Naive B cell (primary cell): Measurements from ENCODE around the gene STK40. TPM values are rescaled to one million over a fixed set of nuclear protein-coding genes. Genes with fewer than 3 reads are reported as not detected.

ENCODE experiments used
- ATAC-seq, 2 donors: fragments of 150-1000 bp; cut with Tn5 transposase; 2 replicates each; pipeline ENCODE4 v1.10.0; 2021; ENCODE audit warnings: low read depth in 2 of 2, mild to moderate bottlenecking in 2 of 2, moderate library complexity in 2 of 2
- DNase-seq: peaks from one replicate; pipeline ENCODE4 v3.0.0; 2022
- H3K27ac Mint-ChIP-seq, 6 donors: one replicate each; pipeline ENCODE4 v1.8.0; 2020 to 2022; ENCODE audit warnings: mild to moderate bottlenecking in 6 of 6, mixed read lengths in 6 of 6, moderate library complexity in 5 of 6, inconsistent platforms in 2 of 6
- H3K27me3 Mint-ChIP-seq, 3 donors: one replicate each; pipeline ENCODE4 v1.8.0; 2021 to 2022; ENCODE audit warnings: mixed read lengths in 3 of 3, mild to moderate bottlenecking in 1 of 3
- H3K36me3 Mint-ChIP-seq, 2 donors: one replicate each; pipeline ENCODE4 v1.8.0; 2020 to 2022; ENCODE audit warnings: mixed read lengths in 2 of 2, inconsistent platforms in 1 of 2, mild to moderate bottlenecking in 1 of 2
- H3K4me1 Mint-ChIP-seq, 3 donors: one replicate each; pipeline ENCODE4 v1.8.0; 2020 to 2022; ENCODE audit warnings: mixed read lengths in 3 of 3, inconsistent platforms in 1 of 3, mild to moderate bottlenecking in 1 of 3, moderate library complexity in 1 of 3
- H3K4me3 Mint-ChIP-seq, 8 donors: one replicate each; pipeline ENCODE4 v1.8.0; 2020 to 2022; ENCODE audit warnings: mild to moderate bottlenecking in 8 of 8, mixed read lengths in 8 of 8, moderate library complexity in 8 of 8, inconsistent platforms in 2 of 8
- H3K9me3 Mint-ChIP-seq, 7 donors: one replicate each; pipeline ENCODE4 v1.8.0; 2020 to 2022; ENCODE audit warnings: mixed read lengths in 7 of 7, mild to moderate bottlenecking in 5 of 7, inconsistent platforms in 2 of 7, moderate library complexity in 1 of 7
- polyA plus RNA-seq, 6 donors: library from polyadenylated mRNA; unstranded; fragments of 300-500 nt; fragmentation: Illumina TruSeq; gene quantifications; one replicate each; pipeline ENCODE4 v1.2.3, GENCODE V29; 2021; ENCODE audit warnings: low read depth in 6 of 6

STK40 gene
- polyA plus RNA-seq, 6 donors from 2014 or later: 62.3 to 105 (median 73.3) TPM

DNA sequence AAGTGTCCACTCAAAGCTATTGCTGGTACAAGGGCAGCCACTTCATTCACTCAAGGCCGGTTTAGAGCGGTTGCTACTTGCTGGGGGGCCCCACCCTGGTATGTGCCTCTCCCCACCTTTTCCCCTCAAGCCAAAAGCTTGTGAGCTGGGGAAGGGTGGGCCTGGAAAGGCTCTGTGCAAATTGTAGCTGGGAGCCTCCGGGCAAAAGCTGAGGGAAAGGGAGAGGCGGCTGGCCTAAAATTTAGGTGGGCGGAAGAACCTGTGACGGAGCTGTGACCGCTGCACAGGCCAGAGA lies 79.9 kb downstream of the STK40 start:
- Mint-ChIP-seq H3K36me3 (peaks cover 4 to 16% of the 10 kb centered on the region in 2 donors), H3K27me3 (no peaks in the 10 kb centered on the region), H3K4me3 (peak overlapping the region; percentile 77 to 98 (median 96)), H3K27ac (peak overlapping the region in 2 of 6 donors; percentile 66 to 86), H3K9me3 (no peaks in the 10 kb centered on the region), H3K4me1 (peaks cover 20 to 38% (median 31%) of the 10 kb centered on the region in 3 donors)
- ATAC-seq (no peak), DNase-seq (no peak)

DNA sequence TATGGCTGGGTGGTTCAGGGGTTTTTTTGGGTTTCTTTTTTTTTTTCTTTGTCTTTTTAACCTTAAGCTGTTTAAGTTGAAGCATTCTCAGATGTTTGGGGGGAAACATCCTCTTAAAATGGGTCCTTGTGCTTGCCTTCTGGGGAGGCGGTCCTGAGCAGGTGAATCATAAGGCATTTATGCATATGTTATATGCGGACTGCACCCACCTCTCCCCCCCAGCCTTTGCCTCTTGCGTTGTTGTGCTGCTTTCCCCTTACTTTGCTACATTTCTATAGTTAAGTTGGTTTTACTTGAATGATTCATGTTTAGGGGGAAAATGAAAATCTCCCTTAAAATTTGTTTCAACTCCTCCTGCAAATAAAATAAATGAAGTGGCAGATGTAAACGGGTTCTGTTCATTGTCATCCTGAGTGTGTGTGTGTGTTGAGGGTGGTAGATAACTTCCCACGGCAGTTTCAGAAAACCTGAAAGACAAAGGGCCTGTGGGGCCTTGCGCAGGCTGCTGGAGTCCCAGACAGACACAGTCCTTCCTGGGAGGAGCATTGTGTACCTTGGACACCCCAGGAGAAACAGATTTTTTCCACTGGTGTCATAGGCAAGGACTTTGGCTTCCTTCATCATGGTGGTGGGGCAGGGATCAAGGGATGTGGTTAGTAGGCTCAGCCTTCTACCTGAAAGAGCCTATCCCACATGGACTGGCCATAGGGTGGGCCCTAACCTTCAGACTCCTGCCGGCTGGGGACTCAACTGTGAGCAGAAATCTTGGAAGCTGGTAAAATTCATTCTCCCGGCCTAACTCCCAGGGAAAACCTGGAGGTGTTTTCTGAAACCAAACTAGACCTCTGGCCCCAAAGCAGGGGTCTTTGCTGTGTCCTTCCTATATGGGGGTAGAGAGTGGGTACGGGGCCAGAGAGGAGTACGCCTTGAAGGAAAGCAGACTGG lies 80.5 kb downstream of the STK40 start:
- Mint-ChIP-seq H3K9me3 (no peaks in the 10 kb centered on the region), H3K27ac (peak overlapping the region; percentile 29 to 90 (median 68)), H3K27me3 (no peaks in the 10 kb centered on the region), H3K4me1 (peaks cover 20 to 38% (median 31%) of the 10 kb centered on the region in 3 donors), H3K4me3 (peak overlapping the region; percentile 42 to 98 (median 96)), H3K36me3 (peaks cover 8 to 22% of the 10 kb centered on the region in 2 donors)
- no peak for ATAC-seq
- no peak for DNase-seq

GRCh38 chr1:36304521-36304920 lies 81.2 kb downstream of the STK40 start:
- H3K4me3 Mint-ChIP-seq: peak overlapping the region in 2 of 8 donors; percentile 28 to 85
- ATAC-seq: no peak
- DNase-seq: peak; percentile 37
- no peaks in the 10 kb centered on the region for H3K9me3 Mint-ChIP-seq
- H3K27me3 Mint-ChIP-seq: no peaks in the 10 kb centered on the region
- H3K4me1 Mint-ChIP-seq: peaks cover 24 to 38% (median 31%) of the 10 kb centered on the region in 3 donors
- peaks cover 8 to 29% of the 10 kb centered on the region in 2 donors for H3K36me3 Mint-ChIP-seq
- peak overlapping the region in 4 of 6 donors; percentile 66 to 88 (median 78) for H3K27ac Mint-ChIP-seq

GRCh38 chr1:36303650-36304360 lies 81.9 kb downstream of the STK40 start:
- Mint-ChIP-seq H3K36me3 (peaks cover 8 to 30% of the 10 kb centered on the region in 2 donors), H3K27me3 (no peaks in the 10 kb centered on the region), H3K27ac (peak overlapping the region in 3 of 6 donors; percentile 67 to 94 (median 70)), H3K9me3 (no peaks in the 10 kb centered on the region), H3K4me1 (peaks cover 24 to 38% (median 31%) of the 10 kb centered on the region in 3 donors), H3K4me3 (peak overlapping the region in 5 of 8 donors; percentile 22 to 68 (median 32))
- ATAC-seq: no peak
- DNase-seq: no peak

DNA sequence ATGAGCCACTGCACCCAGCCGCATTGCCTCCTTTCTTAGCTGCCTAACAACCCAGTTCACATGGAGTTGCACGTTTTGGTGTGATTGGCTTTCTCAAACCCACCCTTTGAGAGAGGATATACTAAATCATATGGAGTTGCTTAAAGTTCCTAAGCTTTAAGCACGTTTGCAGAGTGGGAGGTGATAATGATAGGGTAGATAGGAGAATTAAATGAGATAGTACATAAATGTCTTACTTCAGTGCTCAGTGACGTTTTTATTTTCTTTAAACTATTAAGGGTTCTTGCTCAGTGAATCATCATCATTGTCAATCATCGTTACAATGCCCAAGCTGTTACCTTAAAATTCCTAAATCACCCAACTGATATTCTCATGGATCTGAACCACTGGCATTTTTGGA lies 82.5 kb downstream of the STK40 start:
- peaks cover 8 to 30% of the 10 kb centered on the region in 2 donors for H3K36me3 Mint-ChIP-seq
- peak overlapping the region in 1 of 8 donors; percentile 33 for H3K4me3 Mint-ChIP-seq
- peak overlapping the region in 4 of 6 donors; percentile 53 to 94 (median 68) for H3K27ac Mint-ChIP-seq
- ATAC-seq (no peak), DNase-seq (no peak)
- H3K4me1 Mint-ChIP-seq: peaks cover 24 to 38% (median 31%) of the 10 kb centered on the region in 3 donors
- H3K9me3 Mint-ChIP-seq: no peaks in the 10 kb centered on the region
- H3K27me3 Mint-ChIP-seq: no peaks in the 10 kb centered on the region

- no peak for ATAC-seq
- no peaks in the 10 kb centered on the region for H3K27me3 Mint-ChIP-seq
- no peak overlapping the region for H3K27ac Mint-ChIP-seq
- no peak for DNase-seq
- H3K36me3 Mint-ChIP-seq: peaks cover 12 to 30% of the 10 kb centered on the region in 2 donors
- no peaks in the 10 kb centered on the region for H3K9me3 Mint-ChIP-seq
- peaks cover 12 to 28% (median 18%) of the 10 kb centered on the region in 3 donors for H3K4me1 Mint-ChIP-seq
- no peak overlapping the region for H3K4me3 Mint-ChIP-seq
These were observed 84.5 kb downstream of the STK40 start for GRCh38 chr1:36301220-36301619.

DNA sequence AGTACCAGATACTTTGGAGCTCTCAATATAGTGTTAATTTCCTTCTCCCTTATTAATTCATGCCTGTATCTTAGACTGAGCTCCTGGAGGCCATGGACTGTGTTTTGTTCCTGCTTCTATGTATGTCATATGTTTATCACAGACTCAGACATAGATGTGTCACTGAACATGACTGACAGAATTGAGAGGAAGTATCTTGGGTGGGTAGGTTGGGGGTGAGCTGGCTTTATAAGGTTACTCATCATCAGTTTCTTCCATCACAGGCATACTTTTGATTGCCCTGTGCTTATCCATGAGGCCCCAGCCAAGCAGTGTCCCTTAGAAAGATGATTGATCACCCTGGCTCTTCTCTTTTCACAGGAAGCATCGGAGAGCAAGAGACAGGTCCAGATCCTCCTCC lies 85.2 kb downstream of the STK40 start:
- Mint-ChIP-seq H3K27me3 (no peaks in the 10 kb centered on the region), H3K36me3 (peaks cover 12 to 30% of the 10 kb centered on the region in 2 donors), H3K27ac (peak overlapping the region in 2 of 6 donors; percentile 33 to 72), H3K9me3 (no peaks in the 10 kb centered on the region), H3K4me1 (peaks cover 11 to 26% (median 12%) of the 10 kb centered on the region in 3 donors), H3K4me3 (no peak overlapping the region)
- DNase-seq (no peak), ATAC-seq (no peak)

- H3K27ac Mint-ChIP-seq: no peak overlapping the region
- H3K4me1 Mint-ChIP-seq: peaks cover 0 to 9% (median 5%) of the 10 kb centered on the region in 3 donors
- H3K36me3 Mint-ChIP-seq: peaks cover 16 to 26% of the 10 kb centered on the region in 2 donors
These were observed 87.1 kb downstream of the STK40 start for GRCh38 chr1:36298640-36299039.

DNA sequence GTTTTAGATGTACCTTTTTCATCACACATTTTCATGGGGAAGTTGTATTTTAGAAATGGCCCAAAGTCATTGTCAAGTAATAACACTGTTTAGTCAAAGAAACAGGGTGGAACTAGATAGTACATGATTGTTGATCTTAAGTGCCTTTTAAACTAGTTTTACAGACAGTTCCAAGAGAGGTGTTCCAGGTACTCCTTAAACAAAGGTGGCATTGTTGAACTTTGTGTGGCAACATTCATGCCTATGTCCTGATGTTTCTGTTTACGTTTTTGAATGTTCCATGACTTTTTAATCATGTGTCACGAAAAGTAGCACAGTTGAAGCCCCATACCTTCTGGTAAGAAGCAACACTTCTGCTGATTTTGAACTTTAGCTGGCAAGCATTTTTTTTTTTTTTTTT lies 88.7 kb downstream of the STK40 start:
- DNase-seq (no peak), ATAC-seq (no peak)
- Mint-ChIP-seq H3K4me3 (no peak overlapping the region), H3K27ac (no peak overlapping the region), H3K36me3 (peaks cover 17 to 21% of the 10 kb centered on the region in 2 donors), H3K27me3 (no peaks in the 10 kb centered on the region), H3K9me3 (no peaks in the 10 kb centered on the region), H3K4me1 (peaks cover 0 to 4% (median 2%) of the 10 kb centered on the region in 3 donors)

More at GRCh38 chr1:36298640-36299039, 87.1 kb downstream of the STK40 start:
- no peaks in the 10 kb centered on the region for H3K27me3 Mint-ChIP-seq
- H3K4me3 Mint-ChIP-seq: no peak overlapping the region
- DNase-seq (no peak), ATAC-seq (no peak)
- H3K9me3 Mint-ChIP-seq: no peaks in the 10 kb centered on the region

DNA sequence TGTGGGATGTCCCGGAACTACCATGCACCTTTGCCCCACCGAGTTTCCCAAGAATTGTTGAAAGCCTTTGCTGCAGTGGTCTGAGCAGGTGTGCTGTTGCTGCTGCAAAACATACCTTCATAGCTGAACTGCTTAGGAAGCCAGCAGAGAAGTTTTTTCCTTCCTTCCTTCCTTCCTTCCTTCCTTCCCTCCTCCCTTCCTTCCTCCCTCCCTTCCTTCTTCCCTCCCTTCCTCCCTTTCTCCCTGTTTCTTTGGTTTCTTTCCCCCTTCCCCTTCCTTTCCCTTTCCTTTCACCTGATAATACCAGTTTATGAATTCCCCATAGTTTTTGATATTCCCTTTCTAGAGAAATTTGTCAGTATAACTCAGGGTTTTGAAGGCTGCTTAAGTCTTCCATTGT lies 90.3 kb downstream of the STK40 start:
- Mint-ChIP-seq H3K9me3 (no peaks in the 10 kb centered on the region), H3K27ac (peak overlapping the region in 1 of 6 donors; percentile 56), H3K4me3 (no peak overlapping the region), H3K4me1 (peaks cover 0 to 4% (median 2%) of the 10 kb centered on the region in 3 donors), H3K27me3 (no peaks in the 10 kb centered on the region), H3K36me3 (peaks cover 10 to 14% of the 10 kb centered on the region in 2 donors)
- ATAC-seq: no peak
- DNase-seq: no peak

Other genes starting within 250 kb of the STK40 start
- 100 to 1,000 TPM; 103 to 185 (median 109) TPM for gene TRAPPC3, start 236.4 kb downstream of the STK40 start, polyA plus RNA-seq
- 10 to 100 TPM in 1 of 6 donors, 1 to 10 TPM in 5; 2.6 to 12.5 (median 5.3) TPM for gene MAP7D1, start 229.8 kb downstream of the STK40 start, polyA plus RNA-seq
- gene THRAP3, start 161.5 kb downstream of the STK40 start, polyA plus RNA-seq: 100 to 1,000 TPM; 109 to 142 (median 131) TPM
- under 1 TPM in 4 of 6 donors, not detected in 2; 0.23 to 0.51 (median 0.36) TPM for gene SH3D21, start 79.6 kb downstream of the STK40 start, polyA plus RNA-seq
- 1 to 10 TPM in 1 of 6 donors, under 1 TPM in 3, not detected in 2; 0.52 to 1.3 (median 0.74) TPM for gene EVA1B, start 62.3 kb downstream of the STK40 start, polyA plus RNA-seq
- 100 to 1,000 TPM; 358 to 480 (median 448) TPM for gene LSM10, start 12.0 kb upstream of the STK40 start, polyA plus RNA-seq
- under 1 TPM in 1 of 6 donors, not detected in 5; 0.62 TPM for gene OSCP1, start 64.5 kb upstream of the STK40 start, polyA plus RNA-seq
- 10 to 100 TPM; 55.6 to 86.7 (median 62.4) TPM for gene MRPS15, start 78.5 kb upstream of the STK40 start, polyA plus RNA-seq
- gene CSF3R, start 97.0 kb upstream of the STK40 start, polyA plus RNA-seq: 1 to 10 TPM in 3 of 6 donors, under 1 TPM in 3; 0.12 to 4.4 (median 0.78) TPM